PC-3 (cell line): ENCODE data around the gene SPX. TPM values are rescaled to one million over a fixed set of nuclear protein-coding genes. Genes with fewer than 3 reads are reported as not detected.

ENCODE experiments used
- ATAC-seq: fragments of 200-7000 bp; cut with Tn5 transposase; 2 replicates; pipeline ENCODE4 v1.9.1; 2020; ENCODE audit warnings: mild to moderate bottlenecking, moderate library complexity
- BruUV-seq: library from RNA; stranded (reverse); fragments of 400-500 nt; replicated peaks from 2 replicates; lab custom pipeline; 2021; lab: Mats Ljungman, UMichigan
- CTCF ChIA-PET: fragments of 300-600 bp; sonication (Branson Sonifier 250); formaldehyde crosslinking; loops from one replicate; lab custom pipeline; 2022; ENCODE audit warnings: antibody characterized with exemption; lab: Charles Lee
- POLR2A ChIA-PET: fragments of 300-600 bp; sonication (Branson Sonifier 250); formaldehyde crosslinking; loops from one replicate; lab custom pipeline; 2022; ENCODE audit warnings: antibody characterized with exemption; ENCODE audit not compliant: unreplicated experiment; lab: Charles Lee
- DNase-seq: peaks from one replicate; pipeline ENCODE4 v3.0.0-alpha.2; 2015
- H2AFZ ChIP-seq: fragments of 300-600 bp; sonication (generic); 2 replicates; pipeline ENCODE4 v1.6.0; 2016; ENCODE audit warnings: antibody characterized with exemption, low read length
- H3F3A ChIP-seq: fragments of 300-600 bp; sonication (generic); one replicate; pipeline ENCODE4 v1.6.0; 2017; ENCODE audit warnings: antibody characterized with exemption, low read length, control low read depth, mild to moderate bottlenecking; ENCODE audit not compliant: unreplicated experiment
- H3K27ac ChIP-seq: fragments of 300-600 bp; sonication (generic); 2 replicates; pipeline ENCODE4 v1.5.1; 2016; ENCODE audit warnings: mild to moderate bottlenecking, low read length
- H3K27me3 ChIP-seq: fragments of 300-600 bp; sonication (generic); 2 replicates; pipeline ENCODE4 v1.6.1; 2016; ENCODE audit warnings: low read length, mixed read lengths
- H3K36me3 ChIP-seq: fragments of 300-600 bp; sonication (generic); 2 replicates; pipeline ENCODE4 v1.6.1; 2016; ENCODE audit warnings: low read depth, mixed run types, low read length, mixed read lengths
- H3K4me1 ChIP-seq: fragments of 300-600 bp; sonication (generic); 2 replicates; pipeline ENCODE4 v1.5.1; 2016; ENCODE audit warnings: low read length; ENCODE audit not compliant: insufficient read depth
- H3K4me2 ChIP-seq: fragments of 300-600 bp; sonication (generic); 2 replicates; pipeline ENCODE4 v1.6.0; 2016; ENCODE audit warnings: low read length
- H3K4me3 ChIP-seq: fragments of 300-600 bp; sonication (generic); 2 replicates; pipeline ENCODE4 v1.5.1; 2016; ENCODE audit warnings: mild to moderate bottlenecking, low read length, mixed read lengths
- H3K79me2 ChIP-seq: fragments of 300-600 bp; sonication (generic); 2 replicates; pipeline ENCODE4 v1.6.1; 2017; ENCODE audit warnings: low read length, mixed read lengths
- H3K9ac ChIP-seq: fragments of 300-600 bp; sonication (generic); 2 replicates; pipeline ENCODE4 v1.6.0; 2016; ENCODE audit warnings: mild to moderate bottlenecking, low read length
- H3K9me2 ChIP-seq: fragments of 300-600 bp; sonication (generic); replicated peaks from 2 replicates; pipeline ENCODE4 v1.6.1; 2016; ENCODE audit warnings: mixed run types, low read length, mixed read lengths
- H3K9me3 ChIP-seq: fragments of 300-600 bp; sonication (generic); 2 replicates; pipeline ENCODE4 v1.6.1; 2016; ENCODE audit warnings: low read length, mixed read lengths
- H4K20me1 ChIP-seq: fragments of 300-600 bp; sonication (generic); 2 replicates; pipeline ENCODE4 v1.6.1; 2016; ENCODE audit warnings: low read length, mixed read lengths
- EZH2 ChIP-seq: fragments of 300-600 bp; sonication (generic); IDR thresholded peaks from one replicate; pipeline ENCODE4 v1.6.1; 2017; ENCODE audit warnings: antibody characterized with exemption, mild to moderate bottlenecking, low read length; ENCODE audit not compliant: unreplicated experiment
- EZH2phosphoT487 ChIP-seq: fragments of 300-600 bp; sonication (generic); IDR thresholded peaks from 2 replicates; pipeline ENCODE4 v1.6.1; 2018; ENCODE audit warnings: mild to moderate bottlenecking, antibody characterized with exemption, low read length, borderline replicate concordance
- intact Hi-C: fragments of 100-400 bp; cut with micrococcal nuclease; formaldehyde crosslinking; loops from 2 replicates; pipeline ENCODE4 v1.9.0; 2023
- total RNA-seq: library from RNA; depleted of rRNA; stranded (reverse); fragments of >200 nt; gene quantifications from 2 replicates; pipeline ENCODE4 v1.2.3, GENCODE V29; 2014
- TF ChIP-seq, protein P1 (sequence below): fragments of 300-600 bp; sonication (generic); conservative IDR thresholded peaks from 2 replicates; pipeline ENCODE4 v1.5.1; 2017; ENCODE audit warnings: antibody characterized with exemption, low read depth, mild to moderate bottlenecking, low read length

SPX gene
- total RNA-seq, 1 experiment from 2014 or later, result 0.87 TPM

DNA sequence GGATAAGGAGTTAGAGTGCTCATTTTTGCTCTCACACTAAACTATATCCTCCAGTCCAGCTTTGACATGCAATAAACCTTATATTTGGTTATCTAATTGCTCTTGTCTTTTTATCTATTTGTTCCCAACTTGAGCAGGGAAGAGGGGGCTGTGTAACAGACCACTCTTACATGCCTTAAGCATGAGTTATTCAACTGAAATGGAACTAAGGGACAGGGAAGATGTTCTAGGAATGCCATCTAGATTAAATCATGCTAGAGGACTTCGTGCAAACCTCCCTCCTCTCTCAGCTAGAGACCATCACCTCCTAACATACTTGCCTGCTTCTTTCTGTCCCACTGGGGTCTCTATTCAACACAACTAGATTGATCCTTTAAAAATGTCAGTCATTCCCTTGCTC lies 20.6 kb downstream of the SPX start:
- Histone ChIP-seq H3K9me3 (no peaks in the 10 kb centered on the region), H4K20me1 (no peaks in the 10 kb centered on the region), H3K4me3 (no peak overlapping the region), H3K79me2 (no peaks in the 10 kb centered on the region), H3K4me2 (no peak overlapping the region), H3K9me2 (no peaks in the 10 kb centered on the region), H3K27ac (no peak overlapping the region), H3K36me3 (no peaks in the 10 kb centered on the region), H3K9ac (no peak overlapping the region), H3F3A (no peaks in the 10 kb centered on the region), H2AFZ (no peak overlapping the region), H3K4me1 (no peaks in the 10 kb centered on the region), H3K27me3 (no peaks in the 10 kb centered on the region)
- ATAC-seq (no peak), DNase-seq (no peak)
- TF ChIP-seq EZH2 (no peak), EZH2phosphoT487 (no peak)
- TF ChIP-seq, protein P1, sequence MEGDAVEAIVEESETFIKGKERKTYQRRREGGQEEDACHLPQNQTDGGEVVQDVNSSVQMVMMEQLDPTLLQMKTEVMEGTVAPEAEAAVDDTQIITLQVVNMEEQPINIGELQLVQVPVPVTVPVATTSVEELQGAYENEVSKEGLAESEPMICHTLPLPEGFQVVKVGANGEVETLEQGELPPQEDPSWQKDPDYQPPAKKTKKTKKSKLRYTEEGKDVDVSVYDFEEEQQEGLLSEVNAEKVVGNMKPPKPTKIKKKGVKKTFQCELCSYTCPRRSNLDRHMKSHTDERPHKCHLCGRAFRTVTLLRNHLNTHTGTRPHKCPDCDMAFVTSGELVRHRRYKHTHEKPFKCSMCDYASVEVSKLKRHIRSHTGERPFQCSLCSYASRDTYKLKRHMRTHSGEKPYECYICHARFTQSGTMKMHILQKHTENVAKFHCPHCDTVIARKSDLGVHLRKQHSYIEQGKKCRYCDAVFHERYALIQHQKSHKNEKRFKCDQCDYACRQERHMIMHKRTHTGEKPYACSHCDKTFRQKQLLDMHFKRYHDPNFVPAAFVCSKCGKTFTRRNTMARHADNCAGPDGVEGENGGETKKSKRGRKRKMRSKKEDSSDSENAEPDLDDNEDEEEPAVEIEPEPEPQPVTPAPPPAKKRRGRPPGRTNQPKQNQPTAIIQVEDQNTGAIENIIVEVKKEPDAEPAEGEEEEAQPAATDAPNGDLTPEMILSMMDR, result no peak
- ChIA-PET CTCF (no interaction called here), POLR2A (no interaction called here)
- intact Hi-C loops, result no loop called here
- BruUV-seq, result no TSS peak

DNA sequence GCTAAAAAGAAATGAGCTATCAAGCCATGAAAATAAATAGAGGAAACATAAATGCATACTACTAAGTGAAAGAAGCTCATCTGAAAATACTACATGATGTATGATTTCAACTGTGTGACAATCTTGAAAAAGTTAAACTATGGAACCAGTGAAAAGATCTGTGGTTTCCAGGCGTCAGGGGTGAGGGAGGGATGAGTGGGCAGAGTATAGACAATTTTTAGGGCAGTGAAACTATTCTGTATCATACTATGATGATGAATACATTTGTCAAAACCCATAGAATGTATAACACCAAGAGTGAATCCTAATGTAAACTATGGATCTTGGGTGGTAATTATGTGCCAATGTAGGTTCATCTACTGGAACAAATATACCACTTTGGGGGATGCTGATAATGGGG lies 21.3 kb downstream of the SPX start:
- Histone ChIP-seq H3F3A (no peaks in the 10 kb centered on the region), H3K79me2 (no peaks in the 10 kb centered on the region), H3K27ac (no peak overlapping the region), H3K27me3 (no peaks in the 10 kb centered on the region), H3K4me2 (no peak overlapping the region), H3K36me3 (no peaks in the 10 kb centered on the region), H3K9me3 (no peaks in the 10 kb centered on the region), H3K4me3 (no peak overlapping the region), H3K9me2 (no peaks in the 10 kb centered on the region), H4K20me1 (no peaks in the 10 kb centered on the region), H3K4me1 (no peaks in the 10 kb centered on the region), H2AFZ (no peak overlapping the region), H3K9ac (no peak overlapping the region)
- ChIA-PET CTCF (no interaction called here), POLR2A (no interaction called here)
- ATAC-seq (no peak), DNase-seq (no peak)
- no TSS peak for BruUV-seq
- intact Hi-C loops, result no loop called here
- TF ChIP-seq EZH2 (no peak), EZH2phosphoT487 (no peak)
- TF ChIP-seq, protein P1, result no peak

DNA sequence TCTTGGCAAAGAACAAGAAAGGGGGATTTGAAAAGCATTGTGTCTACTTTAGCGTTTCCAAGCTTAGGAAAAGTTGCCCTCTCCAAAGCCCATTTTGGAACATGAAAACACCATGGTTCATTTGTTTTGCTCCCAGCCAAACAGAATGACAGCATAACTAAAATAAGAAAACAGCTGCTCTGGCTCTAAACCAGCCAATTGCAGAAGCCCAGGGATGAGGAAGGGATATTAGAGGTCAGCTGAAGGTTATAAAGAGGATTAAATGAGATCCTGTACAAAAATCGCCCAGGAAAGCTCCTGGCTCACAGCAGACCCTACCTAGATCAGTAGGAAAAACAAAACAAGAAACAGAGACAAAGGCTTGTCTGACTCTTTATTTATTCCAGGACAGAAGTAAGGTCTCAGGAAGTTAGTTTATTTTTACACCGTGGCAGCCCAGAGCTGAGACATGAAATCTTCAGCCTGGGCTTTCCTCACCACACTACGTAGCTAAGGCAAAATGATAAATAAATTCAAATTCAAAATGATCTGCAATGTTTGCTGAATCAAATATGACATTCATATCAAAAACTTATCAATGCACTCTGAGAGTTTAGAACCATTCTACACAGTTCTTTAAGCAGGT lies 25.9 kb downstream of the SPX start:
- H3F3A ChIP-seq, result no peaks in the 10 kb centered on the region
- no peaks in the 10 kb centered on the region for H3K79me2 ChIP-seq
- ChIA-PET CTCF (no interaction called here), POLR2A (no interaction called here)
- H3K27ac ChIP-seq, result no peak overlapping the region
- H3K27me3 ChIP-seq, result no peaks in the 10 kb centered on the region
- TF ChIP-seq EZH2 (no peak), EZH2phosphoT487 (no peak)
- TF ChIP-seq, protein P1, result no peak
- H3K4me3 ChIP-seq, result no peak overlapping the region
- DNase-seq, result no peak
- H3K9me2 ChIP-seq, result no peaks in the 10 kb centered on the region
- no peak overlapping the region for H2AFZ ChIP-seq
- no peak for ATAC-seq
- no peaks in the 10 kb centered on the region for H3K36me3 ChIP-seq
- intact Hi-C loops, result no loop called here
- no peak overlapping the region for H3K9ac ChIP-seq
- H4K20me1 ChIP-seq, result no peaks in the 10 kb centered on the region
- H3K9me3 ChIP-seq, result no peaks in the 10 kb centered on the region
- H3K4me1 ChIP-seq, result no peaks in the 10 kb centered on the region
- BruUV-seq, result no TSS peak
- H3K4me2 ChIP-seq, result no peak overlapping the region
